DOHH2 (cell line): ENCODE results near the gene PDXDC1.

Experiments
- H3F3A ChIP-seq: fragments of 200-600 bp; sonication (generic), shearing (Covaris generic); 2 replicates; pipeline ENCODE4 v1.6.0; 2016; ENCODE audit warnings: antibody characterized with exemption, mild to moderate bottlenecking; ENCODE audit not compliant: control insufficient read depth, insufficient read depth
- H3K27ac ChIP-seq: fragments of 200-600 bp; sonication (generic); 2 replicates; pipeline ENCODE4 v1.5.1; 2014; ENCODE audit warnings: low read depth, mild to moderate bottlenecking, low read length, moderate library complexity
- H3K27me3 ChIP-seq: fragments of 200-600 bp; sonication (generic); 2 replicates; pipeline ENCODE4 v1.6.1; 2014; ENCODE audit warnings: mild to moderate bottlenecking, low read length, mixed read lengths; ENCODE audit not compliant: control insufficient read depth
- H3K36me3 ChIP-seq: fragments of 200-600 bp; sonication (generic); 2 replicates; pipeline ENCODE4 v1.6.1; 2014; ENCODE audit warnings: mild to moderate bottlenecking, low read length, moderate library complexity, mixed read lengths; ENCODE audit not compliant: control insufficient read depth
- H3K4me1 ChIP-seq: fragments of 200-600 bp; sonication (generic); 2 replicates; pipeline ENCODE4 v1.6.1; 2014; ENCODE audit warnings: mild to moderate bottlenecking, low read length, mixed read lengths; ENCODE audit not compliant: control insufficient read depth
- H3K4me2 ChIP-seq: fragments of 200-600 bp; sonication (generic); 2 replicates; pipeline ENCODE4 v1.6.0; 2014; ENCODE audit warnings: mild to moderate bottlenecking, low read length, moderate library complexity
- H3K4me3 ChIP-seq: fragments of 200-600 bp; sonication (generic); 2 replicates; pipeline ENCODE4 v1.5.1; 2014; ENCODE audit warnings: mild to moderate bottlenecking, low read length, mixed read lengths
- H3K79me2 ChIP-seq: fragments of 200-600 bp; sonication (generic); 2 replicates; pipeline ENCODE4 v1.6.1; 2014; ENCODE audit warnings: mild to moderate bottlenecking, low read length, mixed read lengths; ENCODE audit not compliant: control insufficient read depth
- H3K9me2 ChIP-seq: fragments of 200-600 bp; sonication (generic); replicated peaks from 2 replicates; pipeline ENCODE4 v1.6.1; 2014; ENCODE audit warnings: mild to moderate bottlenecking, low read length, mixed read lengths; ENCODE audit not compliant: control insufficient read depth
- H3K9me3 ChIP-seq: fragments of 200-600 bp; sonication (generic); 2 replicates; pipeline ENCODE4 v1.6.1; 2014; ENCODE audit warnings: antibody characterized with exemption, low read length, mixed read lengths; ENCODE audit not compliant: control insufficient read depth, insufficient read depth
- H4K20me1 ChIP-seq: fragments of 200-600 bp; sonication (generic); 2 replicates; pipeline ENCODE4 v1.6.0; 2014; ENCODE audit warnings: low read depth, mild to moderate bottlenecking, antibody characterized with exemption, low read length, moderate library complexity; ENCODE audit not compliant: control insufficient read depth, insufficient read depth
- EZH2phosphoT487 ChIP-seq: fragments of 200-600 bp; sonication (generic); IDR thresholded peaks from 2 replicates; pipeline ENCODE4 v1.6.1; 2017; ENCODE audit warnings: borderline replicate concordance, mild to moderate bottlenecking, antibody characterized with exemption, low read length, moderate library complexity, mixed read lengths
- TF ChIP-seq, protein P1 (sequence below): fragments of 200-600 bp; sonication (generic); IDR thresholded peaks from one replicate; pipeline ENCODE4 v1.5.1; 2014; ENCODE audit warnings: antibody characterized with exemption, mild to moderate bottlenecking, low read depth, low read length; ENCODE audit not compliant: poor library complexity, severe bottlenecking

Gene PDXDC1

DNA sequence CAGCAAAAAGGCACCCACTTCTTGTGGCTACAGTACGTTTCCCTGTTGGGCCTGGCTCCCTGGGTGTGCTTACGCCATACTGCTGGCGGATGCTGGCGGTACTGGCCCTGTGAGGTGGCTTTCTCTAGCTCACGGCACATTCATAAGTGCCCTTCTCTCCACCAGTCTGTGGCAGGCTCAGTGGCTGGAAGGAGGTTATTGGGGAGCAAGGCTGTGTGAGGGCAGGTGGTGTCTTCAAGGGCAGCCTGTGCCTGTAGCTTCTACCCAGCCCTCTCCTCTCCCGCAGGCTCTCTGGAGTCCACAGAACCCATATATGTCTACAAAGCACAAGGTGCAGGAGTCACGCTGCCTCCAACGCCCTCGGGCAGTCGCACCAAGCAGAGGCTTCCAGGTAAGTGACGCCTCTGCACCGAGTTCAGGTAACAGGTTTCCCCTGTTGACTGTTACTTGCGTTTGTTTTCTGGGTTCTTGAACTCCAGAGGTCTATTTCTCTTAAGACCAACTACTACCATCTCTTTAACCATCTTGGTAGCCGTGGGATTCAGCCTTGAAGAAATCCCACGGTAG, 60.4 kb downstream of the PDXDC1 start:
- H3K79me2 ChIP-seq: no peaks in the 10 kb centered on the region
- H3K27ac ChIP-seq: no peak overlapping the region
- no peak overlapping the region for H3K4me2 ChIP-seq
- no peak for TF ChIP-seq EZH2phosphoT487
- TF ChIP-seq, protein P1, sequence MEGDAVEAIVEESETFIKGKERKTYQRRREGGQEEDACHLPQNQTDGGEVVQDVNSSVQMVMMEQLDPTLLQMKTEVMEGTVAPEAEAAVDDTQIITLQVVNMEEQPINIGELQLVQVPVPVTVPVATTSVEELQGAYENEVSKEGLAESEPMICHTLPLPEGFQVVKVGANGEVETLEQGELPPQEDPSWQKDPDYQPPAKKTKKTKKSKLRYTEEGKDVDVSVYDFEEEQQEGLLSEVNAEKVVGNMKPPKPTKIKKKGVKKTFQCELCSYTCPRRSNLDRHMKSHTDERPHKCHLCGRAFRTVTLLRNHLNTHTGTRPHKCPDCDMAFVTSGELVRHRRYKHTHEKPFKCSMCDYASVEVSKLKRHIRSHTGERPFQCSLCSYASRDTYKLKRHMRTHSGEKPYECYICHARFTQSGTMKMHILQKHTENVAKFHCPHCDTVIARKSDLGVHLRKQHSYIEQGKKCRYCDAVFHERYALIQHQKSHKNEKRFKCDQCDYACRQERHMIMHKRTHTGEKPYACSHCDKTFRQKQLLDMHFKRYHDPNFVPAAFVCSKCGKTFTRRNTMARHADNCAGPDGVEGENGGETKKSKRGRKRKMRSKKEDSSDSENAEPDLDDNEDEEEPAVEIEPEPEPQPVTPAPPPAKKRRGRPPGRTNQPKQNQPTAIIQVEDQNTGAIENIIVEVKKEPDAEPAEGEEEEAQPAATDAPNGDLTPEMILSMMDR: no peak
- H3K4me3 ChIP-seq: no peak overlapping the region
- no peaks in the 10 kb centered on the region for H3K27me3 ChIP-seq
- no peaks in the 10 kb centered on the region for H3K9me2 ChIP-seq
- H3K36me3 ChIP-seq: peaks cover 91% of the 10 kb centered on the region
- no peaks in the 10 kb centered on the region for H3F3A ChIP-seq
- H3K4me1 ChIP-seq: no peaks in the 10 kb centered on the region; the same call in 1 of the 2 replicates
- no peaks in the 10 kb centered on the region for H4K20me1 ChIP-seq
- no peaks in the 10 kb centered on the region for H3K9me3 ChIP-seq

DNA sequence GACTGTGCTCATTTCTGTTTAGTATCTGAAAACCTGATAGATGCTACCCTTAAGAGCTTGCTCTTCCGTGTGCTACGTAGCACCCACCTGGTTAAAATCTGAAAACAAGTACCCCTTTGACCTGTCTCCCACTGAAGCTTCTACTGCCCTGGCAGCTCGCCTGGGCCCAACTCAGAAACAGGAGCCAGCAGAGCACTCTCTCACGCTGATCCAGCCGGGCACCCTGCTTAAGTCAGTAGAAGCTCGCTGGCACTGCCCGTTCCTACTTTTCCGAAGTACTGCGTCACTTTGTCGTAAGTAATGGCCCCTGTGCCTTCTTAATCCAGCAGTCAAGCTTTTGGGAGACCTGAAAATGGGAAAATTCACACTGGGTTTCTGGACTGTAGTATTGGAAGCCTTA, 62.2 kb downstream of the PDXDC1 start:
- Histone ChIP-seq H3K9me3 (no peaks in the 10 kb centered on the region), H3K27ac (no peak overlapping the region), H3K4me2 (no peak overlapping the region), H4K20me1 (no peaks in the 10 kb centered on the region), H3K4me3 (no peak overlapping the region), H3K9me2 (no peaks in the 10 kb centered on the region), H3K79me2 (no peaks in the 10 kb centered on the region), H3K27me3 (no peaks in the 10 kb centered on the region), H3F3A (no peaks in the 10 kb centered on the region), H3K36me3 (peaks cover 82% of the 10 kb centered on the region), H3K4me1 (no peaks in the 10 kb centered on the region; the same call in 1 of the 2 replicates)
- TF ChIP-seq, protein P1: no peak
- TF ChIP-seq EZH2phosphoT487: no peak

DNA sequence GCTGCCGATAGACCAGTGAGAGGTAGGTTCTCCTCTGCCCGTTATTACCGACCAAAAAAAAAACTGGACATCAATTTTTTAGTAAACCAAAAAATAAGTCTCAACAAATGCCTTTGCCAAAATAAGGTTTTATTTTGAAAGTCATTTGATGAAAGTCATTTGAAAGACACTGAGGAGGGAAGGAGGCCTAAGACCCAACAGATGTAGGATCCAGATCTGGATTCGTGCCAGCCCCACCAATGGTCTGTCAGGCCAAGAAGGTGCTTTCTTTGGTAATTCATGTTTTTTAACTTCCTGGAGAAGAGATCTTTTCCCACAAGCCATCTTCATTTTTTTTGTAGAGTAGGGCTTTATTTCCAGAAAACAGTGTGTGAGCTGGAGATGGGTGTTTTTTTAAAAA, 62.9 kb downstream of the PDXDC1 start:
- peaks cover 76% of the 10 kb centered on the region for H3K36me3 ChIP-seq
- no peaks in the 10 kb centered on the region for H3K9me2 ChIP-seq

More for the DNA sequence above, 62.9 kb downstream of the PDXDC1 start:
- no peaks in the 10 kb centered on the region for H3K27me3 ChIP-seq
- H4K20me1 ChIP-seq: no peaks in the 10 kb centered on the region
- H3K9me3 ChIP-seq: no peaks in the 10 kb centered on the region
- no peaks in the 10 kb centered on the region for H3K4me1 ChIP-seq
- no peak overlapping the region for H3K4me3 ChIP-seq
- no peak for TF ChIP-seq EZH2phosphoT487
- TF ChIP-seq, protein P1: no peak
- no peaks in the 10 kb centered on the region for H3K79me2 ChIP-seq
- no peak overlapping the region for H3K27ac ChIP-seq
- no peaks in the 10 kb centered on the region for H3F3A ChIP-seq
- no peak overlapping the region for H3K4me2 ChIP-seq
